ENCODE measurements around the gene TNPO2.

The TNPO2 gene

GRCh38 chr19:12723641-12724426, at the start of gene TNPO2:
Gene TNPO2 (minus strand): TSS chr19:12723932. CDS start chr19:12720977, 2,955 bp downstream.
- DNase-seq: peak; percentile 80
- peak; percentile 55 for ATAC-seq

GRCh38 chr19:12772323-12772722, 48.6 kb upstream of the TNPO2 start:
- DNase-seq (no peak), ATAC-seq (no peak)

GRCh38 chr19:12770922-12771321, 47.2 kb upstream of the TNPO2 start:
- no peak for ATAC-seq
- DNase-seq: no peak

GRCh38 chr19:12769689-12770088, 46.0 kb upstream of the TNPO2 start:
- peak; percentile 55 for DNase-seq

GRCh38 chr19:12767666-12768065, 43.9 kb upstream of the TNPO2 start:
- ATAC-seq (no peak), DNase-seq (no peak)

More at GRCh38 chr19:12769689-12770088, 46.0 kb upstream of the TNPO2 start:
- peak; percentile 53 for ATAC-seq

GRCh38 chr19:12767150-12767549, 43.4 kb upstream of the TNPO2 start:
- ATAC-seq (no peak), DNase-seq (no peak)

GRCh38 chr19:12766051-12766521, 42.4 kb upstream of the TNPO2 start:
- DNase-seq: no peak

GRCh38 chr19:12764698-12765097, 41.0 kb upstream of the TNPO2 start:
- ATAC-seq (no peak), DNase-seq (no peak)

More at GRCh38 chr19:12766051-12766521, 42.4 kb upstream of the TNPO2 start:
- no peak for ATAC-seq

GRCh38 chr19:12763100-12763499, 39.4 kb upstream of the TNPO2 start:
- ATAC-seq: no peak
- DNase-seq: no peak

GRCh38 chr19:12759686-12760085, 36.0 kb upstream of the TNPO2 start:
- DNase-seq (no peak), ATAC-seq (no peak)

- ATAC-seq (peak; percentile 77), DNase-seq (peak; percentile 81)
Measured at GRCh38 chr19:12757544-12758274, 34.0 kb upstream of the TNPO2 start.

- DNase-seq (no peak), ATAC-seq (no peak)
Measured at GRCh38 chr19:12756150-12756883, 32.6 kb upstream of the TNPO2 start.

GRCh38 chr19:12754465-12755196, 30.9 kb upstream of the TNPO2 start:
- ATAC-seq (no peak), DNase-seq (no peak)

GRCh38 chr19:12752056-12752781, 28.5 kb upstream of the TNPO2 start:
- no peak for DNase-seq

GRCh38 chr19:12751635-12752034, 27.9 kb upstream of the TNPO2 start, which contains the start of gene BEST2:
Gene BEST2 (plus strand): TSS chr19:12751791. CDS start chr19:12752593, 802 bp downstream.
- ATAC-seq (no peak), DNase-seq (no peak)

More at GRCh38 chr19:12752056-12752781, 28.5 kb upstream of the TNPO2 start:
- no peak for ATAC-seq

GRCh38 chr19:12750851-12751250, 27.1 kb upstream of the TNPO2 start:
- ATAC-seq (no peak), DNase-seq (no peak)

- DNase-seq: no peak
- ATAC-seq: no peak
Measured at GRCh38 chr19:12749938-12750521, 26.3 kb upstream of the TNPO2 start.

- DNase-seq: no peak
- ATAC-seq: no peak
Measured at GRCh38 chr19:12748489-12748888, 24.8 kb upstream of the TNPO2 start.

- no peak for DNase-seq
- no peak for ATAC-seq
Measured at GRCh38 chr19:12745166-12745897, 21.6 kb upstream of the TNPO2 start.

GRCh38 chr19:12737835-12738351, 14.2 kb upstream of the TNPO2 start:
- ATAC-seq (no peak), DNase-seq (no peak)
